Right atrium auricular region (tissue), 2 donors: Measurements from ENCODE around the gene PIGR. TPM values are rescaled to one million over a fixed set of nuclear protein-coding genes. Genes with fewer than 3 reads are reported as not detected.

Experiments
- DNase-seq: peaks from one replicate; pipeline ENCODE4 v3.0.0-alpha.2; 2019; ENCODE audit warnings: low spot score
- H3K27ac ChIP-seq, 2 donors: fragments of 200-600 bp; sonication (generic); 1 replicate in 1 of 2; 2 replicates in 1 of 2; pipeline ENCODE4 v1.5.1; 2016 to 2019
- H3K27me3 ChIP-seq, 2 donors: fragments of 200-600 bp; sonication (generic); one replicate each; pipeline versions ENCODE4 v1.5.1 to v1.6.0; 2017 to 2019
- H3K36me3 ChIP-seq: fragments of 200-600 bp; sonication (generic); one replicate; pipeline ENCODE4 v1.5.1; 2016
- H3K4me1 ChIP-seq, 2 donors: fragments of 200-600 bp; sonication (generic); one replicate each; pipeline versions ENCODE4 v1.5.1 to v1.6.0; 2017 to 2019
- H3K4me3 ChIP-seq, 2 donors: fragments of 200-600 bp; sonication (generic); 1 replicate in 1 of 2; 2 replicates in 1 of 2; pipeline ENCODE4 v1.5.1; 2017 to 2019; ENCODE audit warnings: mild to moderate bottlenecking in 1 of 2, moderate library complexity in 1 of 2
- H3K9me3 ChIP-seq, 2 donors: fragments of 200-600 bp; sonication (generic); one replicate each; pipeline ENCODE4 v1.5.1; 2019
- CTCF ChIP-seq, 2 donors: fragments of 200-600 bp; sonication (generic); IDR thresholded peaks; one replicate each; pipeline ENCODE4 v1.5.1; 2019; ENCODE audit warnings: antibody characterized with exemption in 2 of 2
- total RNA-seq, 2 donors: library from RNA; depleted of rRNA; stranded (reverse); fragments of >200 nt; gene quantifications; one replicate each; pipeline ENCODE4 v1.1.0, GENCODE V29; 2016

The PIGR gene
- total RNA-seq, 2 donors from 2014 or later, result not detected

DNA sequence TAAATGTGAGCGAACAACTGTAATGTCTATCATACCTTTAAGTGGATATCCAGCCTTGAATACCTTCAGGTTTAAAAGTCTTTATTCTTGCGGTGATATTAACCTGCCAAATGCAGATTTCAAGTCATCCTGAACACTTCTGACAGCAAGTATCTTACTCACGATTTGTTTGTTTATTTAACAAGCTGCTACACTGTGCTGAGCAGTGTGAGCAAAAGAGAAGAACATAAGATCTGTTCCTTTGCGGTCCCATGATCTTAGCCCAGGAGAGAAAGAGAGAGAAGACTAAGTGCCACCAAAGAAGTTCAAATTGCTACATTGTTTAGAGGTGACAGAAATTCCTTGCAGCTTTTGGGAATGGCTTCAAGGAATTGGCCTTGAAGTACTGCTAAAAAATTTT lies 58.6 kb downstream of the PIGR start:
- no peak overlapping the region for H3K27ac ChIP-seq
- no peaks in the 10 kb centered on the region for H3K4me1 ChIP-seq
- DNase-seq, result no peak
- no peaks in the 10 kb centered on the region for H3K9me3 ChIP-seq
- TF ChIP-seq CTCF (IDR thresholded peaks at IDR 0.05), result no peak
- no peaks in the 10 kb centered on the region for H3K36me3 ChIP-seq
- no peak overlapping the region for H3K4me3 ChIP-seq
- H3K27me3 ChIP-seq, result no peaks in the 10 kb centered on the region

DNA sequence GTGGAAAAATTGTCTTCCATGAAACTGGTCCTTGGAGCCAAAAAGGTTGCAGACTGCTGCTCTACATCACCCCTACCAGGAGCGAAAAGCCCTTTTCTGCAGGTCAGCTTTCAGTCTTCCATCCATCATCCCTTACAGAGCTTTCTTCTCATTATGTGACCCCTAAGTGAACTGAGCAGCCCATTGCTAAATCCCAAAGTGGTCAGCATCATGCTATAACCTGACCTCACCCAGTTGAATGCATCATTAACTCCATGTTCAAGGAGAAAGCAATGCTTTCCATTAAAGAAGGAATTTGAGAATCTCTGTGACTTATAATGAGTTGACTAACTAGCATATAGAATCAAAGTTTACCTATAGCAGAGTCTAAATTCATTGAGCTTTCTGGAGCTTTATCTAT lies 59.4 kb downstream of the PIGR start:
- DNase-seq, result no peak
- no peaks in the 10 kb centered on the region for H3K9me3 ChIP-seq
- H3K4me3 ChIP-seq, result no peak overlapping the region
- no peaks in the 10 kb centered on the region for H3K4me1 ChIP-seq
- H3K36me3 ChIP-seq, result no peaks in the 10 kb centered on the region
- H3K27ac ChIP-seq, result no peak overlapping the region
- no peaks in the 10 kb centered on the region for H3K27me3 ChIP-seq
- TF ChIP-seq CTCF (IDR thresholded peaks at IDR 0.05), result no peak

DNA sequence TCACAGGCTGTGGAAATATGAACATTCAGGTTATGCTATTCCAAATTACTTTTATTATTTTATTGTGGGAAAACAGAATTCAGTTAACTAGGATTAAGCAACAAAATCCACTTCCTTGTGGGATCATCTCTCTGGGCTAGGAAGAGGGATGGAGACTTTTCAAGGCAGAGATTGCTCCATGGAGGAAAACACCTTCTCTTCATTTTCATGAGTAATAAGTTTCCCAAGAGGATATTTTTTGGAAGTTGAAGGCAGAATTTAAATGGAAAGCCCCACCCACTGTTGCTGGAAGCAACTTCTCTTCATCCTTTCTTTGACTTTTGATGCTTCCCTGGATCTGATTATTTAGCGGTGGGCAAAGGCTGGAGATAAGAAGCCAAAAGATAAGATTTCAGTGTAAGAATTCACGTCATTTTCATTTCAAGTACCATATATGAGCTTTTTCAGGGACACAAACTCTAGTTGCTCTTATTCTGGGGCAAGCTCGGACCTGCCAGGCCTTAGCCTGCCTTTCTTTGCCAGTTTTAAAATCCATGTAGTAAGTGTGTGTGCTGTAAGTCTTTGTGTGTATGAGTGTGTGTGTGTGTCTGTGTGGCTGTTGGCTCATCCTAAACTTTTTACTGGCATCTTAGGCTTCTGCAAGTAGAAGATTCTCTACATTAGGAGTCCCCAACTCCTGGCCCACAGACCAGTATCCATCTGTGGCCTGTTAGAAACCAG lies 60.8 kb downstream of the PIGR start:
- Histone ChIP-seq H3K9me3 (no peaks in the 10 kb centered on the region), H3K27me3 (no peaks in the 10 kb centered on the region), H3K4me1 (no peaks in the 10 kb centered on the region), H3K27ac (no peak overlapping the region), H3K36me3 (no peaks in the 10 kb centered on the region), H3K4me3 (no peak overlapping the region)
- no peak for DNase-seq
- TF ChIP-seq CTCF (IDR thresholded peaks at IDR 0.05), result no peak

DNA sequence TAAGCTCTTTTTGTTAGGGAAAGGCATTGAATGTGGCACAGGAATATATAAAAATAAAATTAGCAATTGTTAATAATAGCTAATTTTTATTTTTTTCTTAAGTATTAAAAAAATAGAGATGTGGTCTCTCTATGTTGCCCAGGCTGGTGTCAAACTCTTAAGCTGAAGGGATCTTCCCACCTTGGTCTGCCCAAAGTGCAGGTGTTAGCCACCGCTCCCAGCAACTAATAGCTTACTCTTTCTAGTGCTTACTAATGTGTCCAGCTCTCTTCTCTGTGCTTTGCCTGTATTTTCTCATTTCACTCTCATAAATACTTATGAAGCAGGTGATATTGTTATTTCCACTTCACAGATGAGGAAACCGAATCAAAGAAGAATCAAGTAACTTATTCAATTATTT lies 62.4 kb downstream of the PIGR start:
- no peaks in the 10 kb centered on the region for H3K4me1 ChIP-seq
- H3K27ac ChIP-seq, result no peak overlapping the region
- no peaks in the 10 kb centered on the region for H3K27me3 ChIP-seq
- no peak overlapping the region for H3K4me3 ChIP-seq
- no peak for TF ChIP-seq CTCF (IDR thresholded peaks at IDR 0.05)
- no peaks in the 10 kb centered on the region for H3K36me3 ChIP-seq
- DNase-seq, result no peak
- H3K9me3 ChIP-seq, result peaks cover 0 to 1% of the 10 kb centered on the region in 2 donors

DNA sequence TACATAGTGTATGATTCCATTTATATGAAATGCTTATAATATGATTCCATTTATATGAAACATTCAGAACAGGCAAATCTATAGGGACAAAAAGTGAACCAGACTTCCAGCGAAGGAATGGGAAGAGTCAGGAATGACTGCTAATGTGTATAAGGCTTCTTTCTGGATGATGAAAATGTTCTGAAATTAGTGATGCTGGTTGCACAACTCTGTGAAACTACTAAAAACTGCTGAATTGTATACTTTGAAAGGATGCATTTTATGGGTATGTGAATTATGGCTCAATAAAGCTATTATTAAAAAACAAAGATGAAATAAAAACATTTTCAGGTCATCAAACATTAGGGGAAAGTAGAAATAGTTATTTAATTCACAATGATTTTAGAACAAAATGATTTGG lies 63.1 kb downstream of the PIGR start:
- Histone ChIP-seq H3K27me3 (no peaks in the 10 kb centered on the region), H3K9me3 (peaks cover 3 to 8% of the 10 kb centered on the region in 2 donors), H3K36me3 (no peaks in the 10 kb centered on the region), H3K4me3 (no peak overlapping the region), H3K4me1 (no peaks in the 10 kb centered on the region), H3K27ac (no peak overlapping the region)
- DNase-seq, result no peak
- no peak for TF ChIP-seq CTCF (IDR thresholded peaks at IDR 0.05)

- Histone ChIP-seq H3K4me3 (no peak overlapping the region), H3K27me3 (no peaks in the 10 kb centered on the region), H3K27ac (no peak overlapping the region), H3K9me3 (peaks cover 4 to 15% of the 10 kb centered on the region in 2 donors), H3K36me3 (no peaks in the 10 kb centered on the region), H3K4me1 (no peaks in the 10 kb centered on the region)
- no peak for DNase-seq
- TF ChIP-seq CTCF (IDR thresholded peaks at IDR 0.05), result no peak
Observed at GRCh38 chr1:206882555-206882954, 63.7 kb downstream of the PIGR start.
